Measurements from ENCODE around the gene HABP4.

The HABP4 gene

GRCh38 chr9:96480736-96481135 lies 30.8 kb downstream of the HABP4 start:
- DNase-seq: no peak

- DNase-seq: no peak
These were observed 32.5 kb downstream of the HABP4 start for GRCh38 chr9:96482476-96482875.

DNA sequence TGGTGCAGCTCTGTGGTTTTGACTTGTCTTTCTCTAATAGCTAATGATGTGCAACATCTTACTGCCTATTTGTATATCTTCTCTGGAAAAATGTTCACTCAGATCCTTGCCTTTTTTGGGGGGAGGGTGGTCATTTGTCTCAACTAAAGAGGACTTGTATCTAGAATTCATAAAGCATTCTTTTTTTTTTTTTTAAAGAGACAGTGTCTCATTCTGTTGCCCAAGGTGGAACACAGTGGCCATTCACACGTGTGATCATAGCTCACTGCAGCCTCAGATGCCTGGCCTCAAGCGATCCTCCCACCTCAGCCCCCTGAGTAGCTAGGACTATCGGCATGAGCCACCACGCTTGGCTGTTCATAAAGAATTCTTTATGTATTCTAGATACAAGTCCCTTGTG lies 33.2 kb downstream of the HABP4 start:
- no peak for DNase-seq

- no peak for DNase-seq
These were observed 33.9 kb downstream of the HABP4 start for GRCh38 chr9:96483733-96484390.

- DNase-seq: no peak
These were observed 34.6 kb downstream of the HABP4 start for GRCh38 chr9:96484521-96484931.

DNA sequence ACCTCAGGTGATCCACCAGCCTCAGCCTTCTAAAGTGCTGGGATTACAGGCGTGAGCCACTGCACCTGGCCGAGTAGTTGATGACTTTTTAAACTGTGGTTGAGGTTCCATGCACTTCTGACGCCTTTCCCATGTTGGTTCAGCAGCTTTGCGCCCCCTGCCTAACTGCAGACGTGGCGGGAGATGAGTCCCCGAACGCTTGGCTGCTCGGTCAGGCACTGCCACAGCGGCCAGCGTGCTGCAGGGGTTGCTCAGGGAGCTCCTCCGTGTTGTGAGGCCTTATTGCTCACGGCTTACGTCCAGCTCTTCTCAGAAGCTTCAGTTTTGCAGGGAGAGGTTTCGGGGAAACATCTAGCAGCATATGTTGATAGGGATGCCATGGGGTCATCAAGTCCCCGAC lies 35.3 kb downstream of the HABP4 start:
- no peak for DNase-seq

DNA sequence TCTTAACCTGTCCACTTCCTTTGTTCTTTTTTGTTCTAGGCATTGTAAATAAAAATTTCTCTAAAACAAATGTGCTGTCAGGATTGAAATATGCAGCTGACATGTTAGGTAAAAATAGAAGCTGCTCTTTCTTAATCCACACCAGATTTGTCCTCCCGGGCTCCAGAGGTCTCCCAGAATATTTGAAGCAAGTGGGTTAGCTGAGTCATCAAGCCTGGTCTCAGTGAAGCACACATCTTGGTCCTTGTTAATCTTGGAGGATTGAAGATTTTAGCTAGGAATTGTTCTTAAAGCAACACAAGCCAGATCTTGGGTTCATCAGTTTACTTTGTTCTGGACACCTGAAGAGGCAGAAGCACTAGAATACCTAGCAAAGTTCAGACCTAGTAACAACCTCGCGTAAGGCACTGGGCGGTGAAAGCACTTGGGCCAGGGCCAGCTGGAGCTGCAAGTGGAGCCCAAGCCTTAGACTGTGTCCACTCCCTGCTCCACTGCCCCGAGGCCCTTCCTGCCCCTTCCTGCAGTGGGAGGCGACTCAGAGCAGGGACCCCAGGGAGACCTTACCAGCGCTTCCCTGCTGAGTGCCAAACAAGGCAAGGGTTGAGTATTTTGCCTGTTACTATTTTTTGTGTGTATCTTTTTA lies 36.5 kb downstream of the HABP4 start:
- no peak for DNase-seq

- no peak for DNase-seq
These were observed 37.0 kb downstream of the HABP4 start for GRCh38 chr9:96487029-96487396.

DNA sequence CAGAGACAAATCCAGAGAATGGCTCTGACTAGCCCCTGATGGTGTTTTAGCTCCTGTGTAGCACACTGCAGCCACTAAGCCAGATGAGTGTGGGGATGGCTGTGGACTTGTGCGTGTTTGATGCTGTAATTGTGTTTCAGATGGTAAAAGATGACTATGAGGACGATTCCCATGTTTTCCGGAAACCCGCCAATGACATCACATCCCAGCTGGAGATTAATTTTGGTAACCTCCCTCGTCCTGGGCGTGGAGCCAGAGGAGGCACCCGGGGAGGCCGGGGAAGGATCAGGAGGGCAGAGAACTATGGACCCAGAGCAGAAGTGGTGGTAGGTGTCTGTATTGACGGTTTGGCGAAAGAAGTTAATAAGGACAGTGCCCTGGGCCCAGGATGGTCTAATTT lies 38.0 kb downstream of the HABP4 start:
- DNase-seq: no peak

DNA sequence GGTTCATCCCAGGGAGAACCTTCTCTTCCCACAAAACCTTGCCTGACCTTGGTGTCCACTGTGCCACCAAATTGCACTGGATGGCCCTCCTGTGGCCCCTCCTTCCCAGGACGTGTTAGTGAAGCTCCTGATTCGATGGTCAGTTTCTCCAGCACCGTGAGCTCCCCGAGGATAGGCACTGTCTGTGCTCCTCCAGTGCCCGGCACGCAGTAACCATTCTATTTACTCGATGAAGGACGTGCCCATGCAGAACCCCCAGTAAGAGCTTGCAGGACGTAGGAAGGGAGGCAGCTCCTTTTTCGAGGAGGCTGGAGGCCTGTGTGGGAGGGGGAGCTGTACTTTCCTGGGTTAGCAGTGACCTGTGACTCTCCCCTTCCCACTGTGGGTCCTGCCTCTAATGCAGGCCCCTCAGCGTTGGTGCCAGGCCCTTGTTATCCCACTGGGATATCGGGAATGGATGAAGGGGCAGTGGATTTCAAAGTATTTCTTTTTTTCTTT lies 39.6 kb downstream of the HABP4 start:
- no peak for DNase-seq

GRCh38 chr9:96490534-96491078 lies 40.6 kb downstream of the HABP4 start:
- no peak for DNase-seq

GRCh38 chr9:96491079-96491879 lies 41.3 kb downstream of the HABP4 start:
- DNase-seq: no peak

DNA sequence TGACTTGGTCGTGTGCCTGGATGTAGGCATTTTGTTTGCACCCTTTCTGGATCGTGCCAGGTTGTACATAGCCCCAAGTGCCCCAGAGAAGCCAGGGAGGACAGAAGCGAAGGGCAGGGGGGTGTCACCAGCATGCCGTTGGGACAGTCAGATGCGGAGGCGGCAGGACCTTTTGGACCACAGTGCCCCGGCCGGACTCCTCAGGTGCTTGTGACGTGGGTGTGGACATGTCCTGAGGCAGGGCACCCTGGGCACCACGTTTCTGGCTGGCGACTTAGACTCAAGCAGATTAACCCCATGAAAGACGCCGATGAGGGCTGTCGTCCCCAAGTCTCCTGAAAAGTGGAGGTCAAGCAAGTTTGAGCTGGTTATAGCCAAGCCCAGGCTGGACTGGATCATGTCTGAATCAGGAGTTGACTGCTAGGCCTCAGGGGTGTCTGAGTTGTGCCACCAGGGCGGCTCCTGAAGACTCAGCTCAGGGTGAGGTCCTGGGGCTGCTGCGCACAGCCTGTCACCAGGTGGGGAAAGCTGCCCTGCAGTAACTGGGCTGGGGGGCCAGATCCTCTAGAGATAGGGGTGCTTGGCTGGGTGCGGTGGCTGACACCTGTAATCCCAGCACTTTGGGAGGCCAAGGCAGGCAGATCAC lies 42.0 kb downstream of the HABP4 start:
- DNase-seq: no peak

DNA sequence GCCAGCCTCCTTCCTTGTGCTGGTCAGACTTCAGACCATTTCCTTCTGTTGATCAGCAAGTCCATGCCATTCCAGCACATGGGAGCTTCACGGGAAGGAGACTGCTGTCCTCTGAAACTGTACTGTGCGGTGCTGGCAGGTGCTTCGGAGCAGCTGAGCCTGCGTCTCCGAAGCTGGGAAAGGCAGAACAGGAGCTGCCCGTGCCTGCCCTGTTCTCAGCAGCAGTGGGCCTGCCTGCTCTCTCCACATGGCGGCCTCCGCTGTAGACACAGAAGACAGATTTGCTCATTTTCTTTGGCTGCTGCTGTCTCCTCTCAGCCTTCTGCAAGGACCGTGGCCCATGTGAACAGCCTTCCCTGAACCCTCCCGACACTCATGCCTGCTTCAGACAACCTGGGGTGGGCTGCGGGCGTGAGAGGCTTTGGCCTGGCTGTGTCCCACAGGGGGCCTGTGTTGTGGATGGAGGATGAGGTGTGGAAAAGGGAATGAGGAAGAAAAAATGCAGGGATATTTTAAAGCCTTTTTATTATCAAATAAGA lies 43.1 kb downstream of the HABP4 start:
- DNase-seq: no peak

DNA sequence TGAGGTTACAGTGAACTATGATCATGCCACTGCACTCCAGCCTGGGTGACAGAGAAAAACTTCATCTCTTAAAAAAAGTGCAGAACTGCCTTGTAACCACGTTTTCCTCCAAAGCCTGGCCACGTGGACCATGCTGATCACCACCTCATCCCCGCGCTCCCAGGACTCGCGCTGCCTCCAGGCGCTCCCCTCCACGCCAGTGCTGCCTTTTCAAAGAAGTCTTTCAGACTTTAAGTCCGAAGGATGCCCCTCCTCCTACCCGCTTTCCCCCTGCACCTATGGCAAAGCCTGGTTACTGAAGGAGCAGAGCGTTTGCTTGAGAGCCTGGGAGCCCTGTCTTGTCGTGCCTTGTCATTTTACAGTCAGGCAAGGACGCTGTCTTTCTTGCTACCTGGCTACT lies 43.8 kb downstream of the HABP4 start:
- DNase-seq: no peak

DNA sequence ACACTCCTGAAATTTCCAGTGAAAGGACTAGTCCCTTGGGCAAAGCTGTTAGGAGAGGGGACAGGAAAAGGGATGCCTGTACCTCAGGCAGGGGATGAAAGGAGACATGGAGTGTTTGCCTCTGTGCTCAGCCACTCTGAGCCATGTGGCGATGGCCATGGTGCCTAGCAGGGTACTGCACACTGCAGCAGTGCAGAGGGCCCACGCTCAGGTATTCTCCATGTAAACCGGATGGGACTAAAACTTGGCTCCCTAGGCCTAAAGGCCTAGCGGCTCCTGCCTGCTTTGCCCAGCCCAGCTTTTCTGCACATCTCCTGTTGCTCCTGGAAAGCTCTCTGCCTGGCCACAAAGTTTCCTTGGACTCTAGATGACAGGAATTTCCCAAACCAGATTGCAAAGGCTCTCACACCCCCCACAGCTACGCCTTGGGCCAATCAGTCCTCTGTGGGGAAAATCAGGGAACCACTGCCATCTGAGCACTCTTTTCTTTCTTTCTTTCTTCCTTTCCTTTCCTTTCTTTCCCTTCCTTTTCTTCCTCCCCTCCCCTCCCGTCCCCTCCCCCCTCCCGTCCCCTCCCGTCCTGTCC lies 44.3 kb downstream of the HABP4 start:
- DNase-seq: no peak

DNA sequence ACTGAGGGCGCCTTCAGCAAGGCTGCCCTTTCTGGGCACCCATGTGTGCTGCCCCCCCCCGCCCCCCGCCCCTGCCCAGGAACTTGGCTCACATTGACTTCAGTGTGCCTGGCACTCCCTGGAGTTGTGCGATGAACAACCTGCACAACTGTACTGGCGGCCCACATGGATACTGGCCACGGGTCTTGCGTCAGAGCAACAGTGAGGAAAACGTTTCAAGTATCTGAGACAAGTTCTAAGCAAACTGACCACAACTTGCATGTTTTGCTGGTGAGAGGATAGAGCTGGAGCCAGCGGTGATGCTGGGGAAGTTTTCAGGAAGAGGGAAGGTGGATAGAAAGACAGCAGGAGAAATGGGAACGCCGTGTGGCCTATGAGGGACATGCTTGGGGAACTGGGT lies 45.4 kb downstream of the HABP4 start:
- DNase-seq: no peak

GRCh38 chr9:96496368-96497116 lies 46.6 kb downstream of the HABP4 start:
- no peak for DNase-seq

GRCh38 chr9:96497117-96497399 lies 47.1 kb downstream of the HABP4 start:
- DNase-seq: no peak

DNA sequence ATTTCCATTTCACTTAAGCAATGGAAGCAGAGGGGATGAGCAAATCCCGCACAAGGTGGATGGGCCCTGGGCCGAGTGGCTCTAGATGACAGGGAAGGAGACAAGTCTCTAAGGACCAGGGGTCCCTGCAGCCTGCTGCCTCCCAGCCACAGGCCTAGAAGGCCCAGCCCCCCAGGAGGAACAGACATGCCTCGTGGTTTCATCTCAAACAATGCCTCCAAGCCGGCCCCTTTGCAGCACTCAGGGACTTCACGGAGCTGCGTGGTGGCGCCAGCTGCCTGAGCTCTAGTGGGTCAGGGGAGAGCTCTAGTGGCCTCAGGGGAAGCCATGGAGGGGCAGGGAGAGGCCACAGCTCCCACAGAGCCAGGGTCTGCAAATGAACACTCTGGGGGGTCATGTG lies 48.8 kb downstream of the HABP4 start:
- DNase-seq: no peak

- DNase-seq: no peak
These were observed 49.3 kb downstream of the HABP4 start for GRCh38 chr9:96499257-96499656.

Measured in activated CD8-positive, alpha-beta memory T cell treated with anti-CD3 and anti-CD28 coated beads for 24 hours (primary cell).